ENCODE measurements around the gene CARD14.

DNA sequence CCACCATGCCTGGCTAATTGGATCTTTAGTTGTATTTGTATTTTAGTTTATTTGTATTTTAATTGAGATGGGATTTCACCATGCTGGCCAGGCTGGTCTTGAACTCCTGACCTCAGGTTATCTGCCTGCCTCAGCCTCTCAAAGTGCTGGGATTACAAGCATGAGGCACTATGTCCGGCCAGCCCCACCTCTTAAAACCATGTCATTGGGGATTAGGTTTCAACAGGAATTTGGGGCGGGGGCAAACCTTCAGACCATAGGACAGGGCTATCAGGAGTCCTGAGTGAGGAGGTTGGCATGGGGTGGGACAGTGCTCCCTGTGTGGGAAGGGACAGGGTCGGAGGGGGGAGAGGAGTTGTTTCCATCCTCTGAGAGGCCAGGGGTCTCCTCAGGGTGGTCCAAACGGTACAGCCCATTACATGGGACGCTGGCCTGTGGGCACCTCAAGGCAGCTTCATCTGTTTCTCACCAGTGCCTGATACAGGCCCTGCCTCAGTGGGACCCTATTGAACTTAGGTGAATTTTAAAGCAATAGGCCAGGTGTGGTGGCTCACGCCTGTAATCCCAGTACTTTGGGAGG, 46.8 kb upstream of the CARD14 start:
- TF ChIP-seq, protein P1, sequence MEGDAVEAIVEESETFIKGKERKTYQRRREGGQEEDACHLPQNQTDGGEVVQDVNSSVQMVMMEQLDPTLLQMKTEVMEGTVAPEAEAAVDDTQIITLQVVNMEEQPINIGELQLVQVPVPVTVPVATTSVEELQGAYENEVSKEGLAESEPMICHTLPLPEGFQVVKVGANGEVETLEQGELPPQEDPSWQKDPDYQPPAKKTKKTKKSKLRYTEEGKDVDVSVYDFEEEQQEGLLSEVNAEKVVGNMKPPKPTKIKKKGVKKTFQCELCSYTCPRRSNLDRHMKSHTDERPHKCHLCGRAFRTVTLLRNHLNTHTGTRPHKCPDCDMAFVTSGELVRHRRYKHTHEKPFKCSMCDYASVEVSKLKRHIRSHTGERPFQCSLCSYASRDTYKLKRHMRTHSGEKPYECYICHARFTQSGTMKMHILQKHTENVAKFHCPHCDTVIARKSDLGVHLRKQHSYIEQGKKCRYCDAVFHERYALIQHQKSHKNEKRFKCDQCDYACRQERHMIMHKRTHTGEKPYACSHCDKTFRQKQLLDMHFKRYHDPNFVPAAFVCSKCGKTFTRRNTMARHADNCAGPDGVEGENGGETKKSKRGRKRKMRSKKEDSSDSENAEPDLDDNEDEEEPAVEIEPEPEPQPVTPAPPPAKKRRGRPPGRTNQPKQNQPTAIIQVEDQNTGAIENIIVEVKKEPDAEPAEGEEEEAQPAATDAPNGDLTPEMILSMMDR (conservative IDR thresholded peaks at IDR 0.05; ENCODE audit: low read depth, low read length): no peak
- TF ChIP-seq EZH2 (IDR thresholded peaks at IDR 0.05; ENCODE audit: borderline replicate concordance, low read depth, low read length, poor library complexity, severe bottlenecking): no peak
